Panc1 (cell line): ENCODE measurements around the gene D2HGDH. TPM values are rescaled to one million over a fixed set of nuclear protein-coding genes. Genes with fewer than 3 reads are reported as not detected.

Source experiments
- ATAC-seq: fragments of 200-7000 bp; cut with Tn5 transposase; 2 replicates; pipeline ENCODE4 v1.9.1; 2020; ENCODE audit warnings: mild to moderate bottlenecking, moderate library complexity
- BruUV-seq: library from RNA; stranded (reverse); fragments of 400-500 nt; replicated peaks from 2 replicates; lab custom pipeline; 2021; lab: Mats Ljungman, UMichigan
- CTCF ChIA-PET: fragments of 300-600 bp; sonication (Branson Sonifier 250); formaldehyde crosslinking; loops from one replicate; lab custom pipeline; 2022; ENCODE audit warnings: antibody characterized with exemption; lab: Charles Lee
- POLR2A ChIA-PET: fragments of 300-600 bp; sonication (Branson Sonifier 250); formaldehyde crosslinking; loops from one replicate; lab custom pipeline; 2022; ENCODE audit warnings: antibody characterized with exemption; lab: Charles Lee
- DNase-seq: peaks from one replicate; pipeline ENCODE4 v3.0.0-alpha.2; 2010; ENCODE audit warnings: low read depth, low spot score
- H3K27ac ChIP-seq: 2 replicates; pipeline ENCODE4 v1.5.1; 2011; ENCODE audit warnings: mild to moderate bottlenecking, low read length, inconsistent platforms
- H3K27me3 ChIP-seq: fragments of 200-500 bp; sonication (Bioruptor generic); 2 replicates; pipeline ENCODE4 v1.6.0; 2014; ENCODE audit warnings: low read length, inconsistent platforms; ENCODE audit not compliant: control insufficient read depth, insufficient read depth
- H3K36me3 ChIP-seq: fragments of 200-500 bp; sonication (Bioruptor generic); 2 replicates; pipeline ENCODE4 v1.5.1; 2014; ENCODE audit warnings: inconsistent platforms, mild to moderate bottlenecking, low read length, moderate library complexity; ENCODE audit not compliant: control insufficient read depth, insufficient read depth
- H3K4me1 ChIP-seq: 2 replicates; pipeline ENCODE4 v1.5.1; 2011; ENCODE audit warnings: inconsistent platforms, mild to moderate bottlenecking, low read length, moderate library complexity; ENCODE audit not compliant: control insufficient read depth, insufficient read depth
- H3K4me3 ChIP-seq, 2 experiments: 2 replicates each; pipeline ENCODE4 v1.5.1; 2011 to 2012; ENCODE audit warnings: low read depth in 2 of 2, low read length in 2 of 2, mild to moderate bottlenecking in 2 of 2, inconsistent platforms in 1 of 2, moderate library complexity in 1 of 2
- H3K9me3 ChIP-seq: fragments of 200-500 bp; sonication (Bioruptor generic); 2 replicates; pipeline ENCODE4 v1.5.1; 2014; ENCODE audit warnings: low read depth, mild to moderate bottlenecking, inconsistent platforms, low read length, moderate library complexity; ENCODE audit not compliant: control insufficient read depth, insufficient read depth
- CTCF ChIP-seq: fragments of 450-650 bp; IDR thresholded peaks from 2 replicates; pipeline ENCODE4 v1.5.1; 2017; ENCODE audit warnings: mild to moderate bottlenecking
- POLR2AphosphoS5 ChIP-seq: IDR thresholded peaks from 2 replicates; pipeline ENCODE4 v1.6.1; 2012; ENCODE audit warnings: mild to moderate bottlenecking, low read depth, low read length, moderate library complexity
- REST ChIP-seq, 2 experiments: IDR thresholded peaks; 2 replicates each; pipeline ENCODE4 v1.6.1; 2011 to 2012; ENCODE audit warnings: low read depth in 2 of 2, control low read depth in 1 of 2, low read length in 1 of 2, mild to moderate bottlenecking in 1 of 2, moderate library complexity in 1 of 2; ENCODE audit not compliant: insufficient read depth in 1 of 2
- SIN3A ChIP-seq: IDR thresholded peaks from 2 replicates; pipeline ENCODE4 v1.6.1; 2012; ENCODE audit warnings: low read depth, mild to moderate bottlenecking, low read length, moderate library complexity, borderline replicate concordance; ENCODE audit not compliant: insufficient read depth
- TCF7L2 ChIP-seq: IDR thresholded peaks from 2 replicates; pipeline ENCODE4 v1.6.1; 2011; ENCODE audit warnings: mild to moderate bottlenecking, low read depth, low read length, inconsistent platforms
- in situ Hi-C: cut with HindIII; loops from 2 replicates; pipeline ENCODE4 v1.10.0; 2016; ENCODE audit warnings: low sequenced_read_pairs, low pct_unique_long_range_greater_than_20kb
- intact Hi-C: fragments of 100-400 bp; cut with micrococcal nuclease; formaldehyde crosslinking; loops from one replicate; pipeline ENCODE4 v1.10.0; 2022; ENCODE audit not compliant: unreplicated experiment
- total RNA-seq: library from RNA; stranded (reverse); gene quantifications from one replicate; pipeline ENCODE4 v1.2.1, GENCODE V29; 2021; ENCODE audit not compliant: unreplicated experiment

The D2HGDH gene
- total RNA-seq, 1 experiment from 2014 or later, result 53.0 TPM

GRCh38 chr2:241814393-241814642 lies 79.9 kb downstream of the D2HGDH start:
- TF ChIP-seq TCF7L2 (no peak), CTCF (no peak), SIN3A (no peak), REST (IDR thresholded peaks at IDR 0.05; ENCODE audit: insufficient read depth in 1 of 2, low read depth in 2 of 2, low read length in 1 of 2) (no peak)
- no peaks in the 10 kb centered on the region for H3K27me3 ChIP-seq
- intact Hi-C loops (no loop called here), in situ Hi-C loops (no loop called here)
- no peak overlapping the region for H3K27ac ChIP-seq
- ChIA-PET CTCF (no interaction called here), POLR2A (no interaction called here)
- BruUV-seq, result no TSS peak
- H3K9me3 ChIP-seq, result no peaks in the 10 kb centered on the region
- no peak for ATAC-seq
- H3K4me1 ChIP-seq, result peaks cover 7% of the 10 kb centered on the region
- DNase-seq, result no peak
- no peaks in the 10 kb centered on the region for H3K36me3 ChIP-seq
- no peak overlapping the region for H3K4me3 ChIP-seq

GRCh38 chr2:241814643-241815476 lies 80.4 kb downstream of the D2HGDH start:
- no peak overlapping the region for H3K4me3 ChIP-seq
- DNase-seq (no peak), ATAC-seq (peak; percentile 57)
- ChIA-PET CTCF (no interaction called here), POLR2A (no interaction called here)
- TF ChIP-seq TCF7L2, result no peak
- no peak for TF ChIP-seq CTCF
- TF ChIP-seq POLR2AphosphoS5, result no peak
- TF ChIP-seq SIN3A, result no peak
- TF ChIP-seq REST (IDR thresholded peaks at IDR 0.05; ENCODE audit: insufficient read depth in 1 of 2, low read depth in 2 of 2, low read length in 1 of 2), result no peak
- BruUV-seq, result no TSS peak
- H3K9me3 ChIP-seq, result no peaks in the 10 kb centered on the region
- H3K4me1 ChIP-seq, result peaks cover 6% of the 10 kb centered on the region
- in situ Hi-C loops, result no loop called here
- intact Hi-C loops, result no loop called here
- no peak overlapping the region for H3K27ac ChIP-seq
- H3K36me3 ChIP-seq, result no peaks in the 10 kb centered on the region
- H3K27me3 ChIP-seq, result no peaks in the 10 kb centered on the region
